SIG-M5 treated with dmso at 0.1 percent for 504 hours (cell line): ENCODE results near the gene DMRTA1.
"Not testable (repeated sequence)": the region's sequence is repeated elsewhere in the genome, so short reads cannot be mapped to it uniquely, and the experiment has no call there.

Source experiments
- DNase-seq: peaks from one replicate; lab custom pipeline; 2025; ENCODE audit not compliant: unreplicated experiment; lab: John Stamatoyannopoulos, UW

Gene DMRTA1

GRCh38 chr9:22446589-22446949 lies at the start of gene DMRTA1:
Gene DMRTA1, plus strand, starts transcription at chr9:22446824. Its CDS starts 242 bp downstream, at chr9:22447066.
- peak; percentile 13 for DNase-seq

GRCh38 chr9:22401671-22402070 lies 45.0 kb upstream of the DMRTA1 start:
- no peak for DNase-seq

- DNase-seq = no peak
Observed at GRCh38 chr9:22405869-22406659, 40.6 kb upstream of the DMRTA1 start.

GRCh38 chr9:22413884-22414283 lies 32.7 kb upstream of the DMRTA1 start:
- DNase-seq = no peak

GRCh38 chr9:22415941-22416691 lies 30.5 kb upstream of the DMRTA1 start:
- DNase-seq = no peak

- DNase-seq = no peak
Observed at GRCh38 chr9:22416692-22417060, 29.9 kb upstream of the DMRTA1 start.

- no peak for DNase-seq
Observed at GRCh38 chr9:22423566-22423965, 23.1 kb upstream of the DMRTA1 start.

GRCh38 chr9:22424616-22425015 lies 22.0 kb upstream of the DMRTA1 start:
- no peak for DNase-seq

GRCh38 chr9:22425551-22425950 lies 21.1 kb upstream of the DMRTA1 start:
- DNase-seq = no peak

- no peak for DNase-seq
Observed at GRCh38 chr9:22427226-22427880, 19.3 kb upstream of the DMRTA1 start.

GRCh38 chr9:22433691-22434090 lies 12.9 kb upstream of the DMRTA1 start:
- DNase-seq = no peak

GRCh38 chr9:22435252-22435651 lies 11.4 kb upstream of the DMRTA1 start:
- not testable (repeated sequence) for DNase-seq

GRCh38 chr9:22437461-22438067 lies 9.1 kb upstream of the DMRTA1 start:
- DNase-seq = not testable (repeated sequence)

GRCh38 chr9:22440841-22441240 lies 5.8 kb upstream of the DMRTA1 start:
- no peak for DNase-seq

GRCh38 chr9:22446950-22447617 lies 460 bp downstream of the DMRTA1 start:
- DNase-seq = peak; percentile 7

- no peak for DNase-seq
Observed at GRCh38 chr9:22447618-22448305, 1.1 kb downstream of the DMRTA1 start.

GRCh38 chr9:22449719-22450118 lies 3.1 kb downstream of the DMRTA1 start:
- DNase-seq = no peak

GRCh38 chr9:22452415-22453010 lies 5.9 kb downstream of the DMRTA1 start:
- DNase-seq = peak; percentile 16

- DNase-seq = no peak
Observed at GRCh38 chr9:22454016-22454415, 7.4 kb downstream of the DMRTA1 start.

GRCh38 chr9:22455181-22455580 lies 8.6 kb downstream of the DMRTA1 start:
- DNase-seq = no peak
